HG03460 (cell line): Measurements from ENCODE around the gene CZIB.
A peak's percentile ranks its signal among the peaks of the same experiment; 100 is the strongest.
"Not testable (repeated sequence)": the region's sequence is repeated elsewhere in the genome, so short reads cannot be mapped to it uniquely, and the experiment has no call there.

Experiments used
- ATAC-seq: cut with Tn5 transposase; IDR thresholded peaks from one replicate; pipeline ENCODE4 v1.9.1; 2021; ENCODE audit not compliant: unreplicated experiment

Gene CZIB

GRCh38 chr1:53189061-53189460, 31.4 kb downstream of the CZIB start:
- ATAC-seq, result no peak

- no peak for ATAC-seq
Measured at GRCh38 chr1:53188099-53188498, 32.3 kb downstream of the CZIB start.

- no peak for ATAC-seq
Measured at GRCh38 chr1:53187401-53187800, 33.0 kb downstream of the CZIB start.

GRCh38 chr1:53186533-53186932, 33.9 kb downstream of the CZIB start:
- no peak for ATAC-seq

GRCh38 chr1:53185955-53186297, 34.5 kb downstream of the CZIB start:
- not testable (repeated sequence) for ATAC-seq

GRCh38 chr1:53183095-53183990, 37.1 kb downstream of the CZIB start:
- no peak for ATAC-seq

GRCh38 chr1:53182716-53183094, 37.7 kb downstream of the CZIB start:
- no peak for ATAC-seq

GRCh38 chr1:53182111-53182593, 38.3 kb downstream of the CZIB start:
- ATAC-seq, result no peak

GRCh38 chr1:53180951-53181350, 39.5 kb downstream of the CZIB start:
- no peak for ATAC-seq

- no peak for ATAC-seq
Measured at GRCh38 chr1:53180226-53180625, 40.2 kb downstream of the CZIB start.

GRCh38 chr1:53176452-53177208, 43.8 kb downstream of the CZIB start:
- ATAC-seq, result no peak

- no peak for ATAC-seq
Measured at GRCh38 chr1:53174971-53175913, 45.2 kb downstream of the CZIB start.

GRCh38 chr1:53172426-53173128, 47.9 kb downstream of the CZIB start:
- peak; percentile 59 for ATAC-seq

GRCh38 chr1:53166912-53167311, 53.5 kb downstream of the CZIB start:
- no peak for ATAC-seq

GRCh38 chr1:53166366-53166765, 54.1 kb downstream of the CZIB start:
- no peak for ATAC-seq

- no peak for ATAC-seq
Measured at GRCh38 chr1:53165408-53165961, 54.9 kb downstream of the CZIB start.
